ENCODE data around the gene STK10. TPM values are rescaled to one million over a fixed set of nuclear protein-coding genes. Genes with fewer than 3 reads are reported as not detected.

Gene STK10
- polyA plus RNA-seq, 1 donor (not counting 4 experiments of a cell fraction or from before 2014, with no cell fraction given): 19.8 TPM

GRCh38 chr5:172166030-172166826, 21.8 kb downstream of the STK10 start:
- no peaks in the 10 kb centered on the region for H3K9me3 ChIP-seq (ENCODE audit: control insufficient read depth, low read depth, low read length)
- H4K20me1 ChIP-seq (ENCODE audit: control insufficient read depth, extremely low read depth, insufficient read depth, low read length): peaks cover 19% of the 10 kb centered on the region
- no peak overlapping the region for H2AFZ ChIP-seq (ENCODE audit: control insufficient read depth, low read length)
- dilution Hi-C loops (cut with MboI; ENCODE audit: extremely low pct_ligation_motif_present, low sequenced_read_pairs): no loop called here
- peaks cover 6% of the 10 kb centered on the region for H3K4me1 ChIP-seq (ENCODE audit: control insufficient read depth, extremely low read depth, insufficient read depth, low read length)
- H3K79me2 ChIP-seq (ENCODE audit: control insufficient read depth, insufficient read depth, low read length): peaks cover 78% of the 10 kb centered on the region
- H3K9me1 ChIP-seq (ENCODE audit: control insufficient read depth, extremely low read depth, insufficient read depth, low read length): peaks cover 3% of the 10 kb centered on the region
- FAIRE-seq (no peak), DNase-seq (ENCODE audit: low read depth, low spot score) (no peak)
- H3K27me3 ChIP-seq (ENCODE audit: control insufficient read depth, extremely low read depth, insufficient read depth, low read length): no peaks in the 10 kb centered on the region
- peaks cover 6 to 9% of the 10 kb centered on the region in 2 experiments for H3K36me3 ChIP-seq (ENCODE audit: control insufficient read depth in 2 of 2, extremely low read depth in 1 of 2, insufficient read depth in 2 of 2, low read length in 2 of 2)
- H3K9ac ChIP-seq (ENCODE audit: control insufficient read depth, extremely low read depth, insufficient read depth, low read length): no peak overlapping the region
- no peak overlapping the region for H3K4me3 ChIP-seq (ENCODE audit: control insufficient read depth in 2 of 3, extremely low read depth in 1 of 3, insufficient read depth in 2 of 3, low read depth in 1 of 3, low read length in 3 of 3)
- no peak overlapping the region for H3K27ac ChIP-seq (ENCODE audit: control insufficient read depth, insufficient read depth, low read length)
- TF ChIP-seq CTCF (optimal IDR thresholded peaks at IDR 0.05 in 1 of 3, IDR thresholded peaks at IDR 0.05 in 1 of 3, conservative IDR thresholded peaks at IDR 0.05 in 1 of 3; ENCODE audit: extremely low read depth in 1 of 3, insufficient read depth in 2 of 3, low read length in 3 of 3) (no peak), EZH2 (IDR thresholded peaks at IDR 0.05; ENCODE audit: low read length) (no peak)
- H3K4me2 ChIP-seq (ENCODE audit: control insufficient read depth, extremely low read depth, insufficient read depth, low read depth, low read length): no peak overlapping the region

- Histone ChIP-seq H3K4me1 (ENCODE audit: control insufficient read depth, extremely low read depth, insufficient read depth, low read length) (peaks cover 3% of the 10 kb centered on the region), H3K9me3 (ENCODE audit: control insufficient read depth, low read depth, low read length) (no peaks in the 10 kb centered on the region), H3K4me2 (ENCODE audit: control insufficient read depth, extremely low read depth, insufficient read depth, low read depth, low read length) (no peak overlapping the region), H3K27me3 (ENCODE audit: control insufficient read depth, extremely low read depth, insufficient read depth, low read length) (no peaks in the 10 kb centered on the region), H4K20me1 (ENCODE audit: control insufficient read depth, extremely low read depth, insufficient read depth, low read length) (peaks cover 19% of the 10 kb centered on the region), H3K36me3 (ENCODE audit: control insufficient read depth in 2 of 2, extremely low read depth in 1 of 2, insufficient read depth in 2 of 2, low read length in 2 of 2) (peaks cover 9% of the 10 kb centered on the region in 2 experiments), H3K27ac (ENCODE audit: control insufficient read depth, insufficient read depth, low read length) (no peak overlapping the region), H3K79me2 (ENCODE audit: control insufficient read depth, insufficient read depth, low read length) (peaks cover 79% of the 10 kb centered on the region), H3K4me3 (ENCODE audit: control insufficient read depth in 2 of 3, extremely low read depth in 1 of 3, insufficient read depth in 2 of 3, low read depth in 1 of 3, low read length in 3 of 3) (no peak overlapping the region), H3K9me1 (ENCODE audit: control insufficient read depth, extremely low read depth, insufficient read depth, low read length) (peaks cover 3% of the 10 kb centered on the region), H3K9ac (ENCODE audit: control insufficient read depth, extremely low read depth, insufficient read depth, low read length) (no peak overlapping the region), H2AFZ (ENCODE audit: control insufficient read depth, low read length) (no peak overlapping the region)
- dilution Hi-C loops (cut with MboI; ENCODE audit: extremely low pct_ligation_motif_present, low sequenced_read_pairs): no loop called here
- no peak for DNase-seq (ENCODE audit: low read depth, low spot score)
- no peak for TF ChIP-seq EZH2 (IDR thresholded peaks at IDR 0.05; ENCODE audit: low read length)
- no peak for TF ChIP-seq CTCF (optimal IDR thresholded peaks at IDR 0.05 in 1 of 3, IDR thresholded peaks at IDR 0.05 in 1 of 3, conservative IDR thresholded peaks at IDR 0.05 in 1 of 3; ENCODE audit: extremely low read depth in 1 of 3, insufficient read depth in 2 of 3, low read length in 3 of 3)
- FAIRE-seq: no peak
These were observed 22.6 kb downstream of the STK10 start for GRCh38 chr5:172165465-172165864.
